Activated naive CD8-positive, alpha-beta T cell treated with anti-CD3 and anti-CD28 coated beads for 36 hours (primary cell): ENCODE data around the gene DOCK10. TPM values are rescaled to one million over a fixed set of nuclear protein-coding genes. Genes with fewer than 3 reads are reported as not detected.

Experiments
- DNase-seq: peaks from one replicate; pipeline ENCODE4 v3.0.0; 2021
- H3K27ac Mint-ChIP-seq: one replicate; pipeline ENCODE4 v1.8.0; 2022; ENCODE audit warnings: mild to moderate bottlenecking, moderate library complexity, mixed read lengths
- H3K27me3 Mint-ChIP-seq: one replicate; pipeline ENCODE4 v1.8.0; 2022; ENCODE audit warnings: mild to moderate bottlenecking, mixed read lengths
- H3K36me3 Mint-ChIP-seq: one replicate; pipeline ENCODE4 v1.8.0; 2021; ENCODE audit warnings: mild to moderate bottlenecking, mixed read lengths
- H3K4me1 Mint-ChIP-seq: one replicate; pipeline ENCODE4 v1.8.0; 2021; ENCODE audit warnings: mixed read lengths
- H3K4me3 Mint-ChIP-seq: one replicate; pipeline ENCODE4 v1.8.0; 2022; ENCODE audit warnings: mild to moderate bottlenecking, moderate library complexity, mixed read lengths
- H3K9me3 Mint-ChIP-seq: one replicate; pipeline ENCODE4 v1.8.0; 2022; ENCODE audit warnings: mixed read lengths
- total RNA-seq, 2 experiments: library from RNA; stranded (reverse); gene quantifications; one replicate each; pipeline ENCODE4 v1.2.3, GENCODE V29; 2021

The DOCK10 gene
- total RNA-seq, 2 experiments from 2014 or later: 154 to 159 TPM

DNA sequence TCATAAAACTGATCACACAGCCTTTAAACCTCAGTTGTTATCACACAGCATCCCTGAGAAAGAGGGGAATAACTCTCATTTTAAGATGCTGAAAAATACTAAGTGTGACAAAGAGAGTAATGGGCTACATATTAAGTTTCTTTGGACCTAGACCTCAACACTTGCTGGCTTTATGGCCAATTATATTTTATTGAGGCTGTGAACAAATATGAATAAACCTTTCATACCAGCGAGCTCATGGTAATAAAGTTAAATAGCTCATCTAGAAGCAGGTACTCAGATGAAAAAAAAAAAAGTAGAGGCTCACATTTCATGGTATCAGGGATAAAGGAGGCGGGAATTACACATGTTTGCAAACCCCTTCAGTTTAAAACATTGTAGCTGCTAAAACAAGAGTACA, 75.7 kb downstream of the DOCK10 start:
- no peak for DNase-seq
- Mint-ChIP-seq H3K27ac (no peak overlapping the region), H3K9me3 (peaks cover 1% of the 10 kb centered on the region), H3K4me1 (peaks cover 60% of the 10 kb centered on the region), H3K4me3 (no peak overlapping the region), H3K36me3 (peaks cover 42% of the 10 kb centered on the region), H3K27me3 (no peaks in the 10 kb centered on the region)

DNA sequence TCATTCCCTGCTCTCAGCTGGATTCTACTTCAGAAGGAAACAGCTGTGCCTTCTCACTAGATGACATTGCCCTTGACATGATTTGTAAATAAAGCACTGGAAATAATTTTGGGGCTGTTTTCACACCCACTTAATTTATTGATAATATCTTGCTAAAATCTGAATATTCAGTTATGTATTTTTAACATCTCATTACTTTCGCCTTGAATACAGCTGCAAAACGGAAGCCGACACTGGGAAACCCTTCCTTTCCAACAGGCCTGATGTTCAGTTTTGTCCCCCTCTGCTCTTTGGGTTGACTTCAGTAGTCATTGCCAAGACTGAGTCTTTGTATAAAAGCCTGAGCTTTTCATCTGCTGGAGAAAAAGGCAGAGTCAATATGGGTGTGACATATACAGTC, 82.7 kb downstream of the DOCK10 start:
- Mint-ChIP-seq H3K4me3 (no peak overlapping the region), H3K27ac (peak overlapping the region; percentile 28), H3K36me3 (peaks cover 57% of the 10 kb centered on the region), H3K9me3 (peaks cover 5% of the 10 kb centered on the region), H3K4me1 (peaks cover 69% of the 10 kb centered on the region), H3K27me3 (no peaks in the 10 kb centered on the region)
- DNase-seq: no peak

DNA sequence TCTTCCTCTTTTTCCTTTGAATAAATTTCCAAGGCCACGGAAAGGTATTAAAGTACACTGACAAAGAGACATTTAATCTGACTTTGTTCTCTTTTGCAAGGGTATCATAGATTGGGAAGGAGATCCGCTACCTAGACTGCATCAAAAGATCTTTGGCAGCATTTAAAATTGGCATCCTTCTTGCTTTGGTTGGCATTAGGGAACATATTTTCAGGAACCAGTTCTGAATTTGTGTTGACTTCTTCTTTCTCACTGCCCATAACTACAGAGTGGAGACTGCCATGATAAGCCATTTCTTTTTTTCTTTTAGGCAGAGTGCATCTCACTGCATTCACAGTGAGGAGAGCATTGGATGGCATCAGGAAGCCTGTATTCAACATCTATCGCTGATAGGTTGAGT, 83.4 kb downstream of the DOCK10 start:
- peaks cover 5% of the 10 kb centered on the region for H3K9me3 Mint-ChIP-seq
- H3K4me1 Mint-ChIP-seq: peaks cover 74% of the 10 kb centered on the region
- DNase-seq: no peak
- H3K4me3 Mint-ChIP-seq: no peak overlapping the region
- no peak overlapping the region for H3K27ac Mint-ChIP-seq
- H3K36me3 Mint-ChIP-seq: peaks cover 58% of the 10 kb centered on the region
- H3K27me3 Mint-ChIP-seq: no peaks in the 10 kb centered on the region

DNA sequence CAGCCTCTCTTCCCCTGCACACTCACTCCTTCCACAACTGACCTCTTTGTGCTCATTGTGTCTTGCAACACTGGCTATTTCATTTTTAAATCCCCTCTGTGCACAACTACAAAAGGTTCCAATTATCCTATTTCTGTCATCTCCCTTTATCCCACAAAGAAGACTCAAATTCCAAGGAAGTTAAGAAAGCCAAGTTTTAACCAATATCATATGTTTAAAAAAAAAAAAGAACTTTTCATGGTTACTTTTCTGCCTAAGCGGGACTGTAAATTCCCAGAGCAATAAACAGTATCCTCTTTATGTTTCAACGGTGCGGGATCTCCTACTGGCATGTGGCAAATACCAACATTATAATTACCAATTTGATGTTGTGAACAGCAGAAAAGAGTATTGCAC, 83.8 kb downstream of the DOCK10 start:
- H3K4me3 Mint-ChIP-seq: no peak overlapping the region
- peaks cover 78% of the 10 kb centered on the region for H3K4me1 Mint-ChIP-seq
- DNase-seq: no peak
- H3K27ac Mint-ChIP-seq: peak overlapping the region; percentile 72
- H3K27me3 Mint-ChIP-seq: no peaks in the 10 kb centered on the region
- peaks cover 61% of the 10 kb centered on the region for H3K36me3 Mint-ChIP-seq
- H3K9me3 Mint-ChIP-seq: peaks cover 5% of the 10 kb centered on the region

DNA sequence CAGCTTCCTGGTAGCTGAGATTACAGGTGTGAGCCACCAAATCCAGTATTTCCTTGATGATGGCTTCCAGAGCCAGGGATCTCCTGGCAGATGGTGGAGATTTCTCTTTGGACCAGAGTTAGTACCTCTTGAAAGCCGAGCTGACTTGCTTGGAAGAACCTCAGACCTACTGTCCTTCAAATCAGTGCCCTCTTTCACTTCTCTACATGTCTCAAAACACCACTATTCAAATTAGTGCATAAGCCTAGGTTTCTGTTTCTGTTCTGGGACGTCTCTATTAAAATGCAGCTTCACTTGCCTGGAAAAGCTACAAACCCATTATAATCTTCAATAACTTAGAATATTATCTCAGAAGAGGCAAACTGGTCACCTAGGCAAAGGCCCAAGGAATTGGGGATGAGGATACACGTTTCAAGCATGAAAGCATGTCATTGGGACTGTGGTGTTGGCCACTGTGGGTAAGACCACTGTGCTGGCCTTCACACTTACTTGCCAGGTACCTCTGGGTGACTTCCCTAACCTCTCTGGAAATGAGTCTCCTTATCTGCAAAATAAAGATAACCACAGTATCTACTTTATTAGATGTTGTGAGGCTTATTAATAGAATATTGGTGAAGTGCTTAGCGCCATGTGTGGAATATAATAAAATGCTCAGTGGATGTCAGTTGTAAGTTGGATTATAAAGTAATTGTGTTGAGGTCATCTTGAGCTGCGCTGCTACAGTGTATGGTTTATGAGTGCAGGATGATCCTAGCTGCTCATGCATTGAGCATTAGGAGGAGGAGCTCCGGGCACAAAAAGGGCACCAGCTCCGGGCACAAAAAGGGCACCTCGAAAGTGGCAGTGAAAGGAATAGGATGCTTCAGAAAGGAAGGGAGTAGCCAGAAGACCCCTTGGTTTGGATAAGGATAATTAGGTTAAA, 84.5 kb downstream of the DOCK10 start:
- H3K27me3 Mint-ChIP-seq: no peaks in the 10 kb centered on the region
- H3K4me1 Mint-ChIP-seq: peaks cover 80% of the 10 kb centered on the region
- peaks cover 7% of the 10 kb centered on the region for H3K9me3 Mint-ChIP-seq
- no peak for DNase-seq
- peak overlapping the region; percentile 10 for H3K4me3 Mint-ChIP-seq
- peaks cover 64% of the 10 kb centered on the region for H3K36me3 Mint-ChIP-seq
- peak overlapping the region; percentile 72 for H3K27ac Mint-ChIP-seq

DNA sequence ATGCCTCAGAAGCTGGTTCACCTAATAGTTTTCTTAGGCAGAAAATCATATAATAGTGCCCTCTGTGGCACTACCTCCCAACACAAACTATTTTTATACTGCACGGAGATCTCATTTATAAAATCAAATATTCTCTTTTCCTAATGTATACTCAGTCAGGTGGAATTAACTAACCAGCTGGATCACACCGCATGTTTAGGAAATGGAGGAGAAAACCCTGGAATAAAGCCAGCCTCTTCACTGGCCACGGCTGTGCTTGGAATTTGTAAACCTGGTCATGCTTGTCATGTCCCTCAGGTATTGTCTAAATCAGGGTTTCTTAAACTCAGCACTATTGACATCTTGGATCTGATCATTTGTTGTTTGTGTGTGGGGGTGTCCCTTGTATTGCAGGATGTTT, 85.6 kb downstream of the DOCK10 start:
- peaks cover 12% of the 10 kb centered on the region for H3K9me3 Mint-ChIP-seq
- no peaks in the 10 kb centered on the region for H3K27me3 Mint-ChIP-seq
- no peak overlapping the region for H3K4me3 Mint-ChIP-seq
- no peak for DNase-seq
- H3K4me1 Mint-ChIP-seq: peaks cover 82% of the 10 kb centered on the region
- H3K36me3 Mint-ChIP-seq: peaks cover 63% of the 10 kb centered on the region
- H3K27ac Mint-ChIP-seq: no peak overlapping the region

DNA sequence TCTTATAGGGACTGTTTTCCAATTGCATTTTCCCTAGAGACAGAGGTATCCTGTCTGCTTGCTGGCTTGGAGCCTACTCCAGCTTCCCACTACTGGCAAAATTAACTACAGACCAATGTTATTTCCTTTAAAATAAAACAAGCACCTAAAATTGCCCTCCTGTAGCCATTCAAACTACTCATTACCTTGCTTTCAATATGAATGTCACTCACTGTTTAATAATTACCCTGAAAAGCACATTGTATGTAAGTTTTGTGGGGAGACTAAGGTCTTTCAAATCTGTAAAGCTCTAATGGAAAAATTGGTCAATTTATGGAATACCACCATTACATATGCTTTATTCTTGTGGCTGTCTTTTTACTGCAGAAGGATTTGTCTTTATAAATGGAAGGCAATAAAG, 87.3 kb downstream of the DOCK10 start:
- H3K9me3 Mint-ChIP-seq: peaks cover 10% of the 10 kb centered on the region
- peak overlapping the region; percentile 34 for H3K27ac Mint-ChIP-seq
- DNase-seq: no peak
- H3K27me3 Mint-ChIP-seq: no peaks in the 10 kb centered on the region
- no peak overlapping the region for H3K4me3 Mint-ChIP-seq
- H3K4me1 Mint-ChIP-seq: peaks cover 85% of the 10 kb centered on the region
- peaks cover 56% of the 10 kb centered on the region for H3K36me3 Mint-ChIP-seq

DNA sequence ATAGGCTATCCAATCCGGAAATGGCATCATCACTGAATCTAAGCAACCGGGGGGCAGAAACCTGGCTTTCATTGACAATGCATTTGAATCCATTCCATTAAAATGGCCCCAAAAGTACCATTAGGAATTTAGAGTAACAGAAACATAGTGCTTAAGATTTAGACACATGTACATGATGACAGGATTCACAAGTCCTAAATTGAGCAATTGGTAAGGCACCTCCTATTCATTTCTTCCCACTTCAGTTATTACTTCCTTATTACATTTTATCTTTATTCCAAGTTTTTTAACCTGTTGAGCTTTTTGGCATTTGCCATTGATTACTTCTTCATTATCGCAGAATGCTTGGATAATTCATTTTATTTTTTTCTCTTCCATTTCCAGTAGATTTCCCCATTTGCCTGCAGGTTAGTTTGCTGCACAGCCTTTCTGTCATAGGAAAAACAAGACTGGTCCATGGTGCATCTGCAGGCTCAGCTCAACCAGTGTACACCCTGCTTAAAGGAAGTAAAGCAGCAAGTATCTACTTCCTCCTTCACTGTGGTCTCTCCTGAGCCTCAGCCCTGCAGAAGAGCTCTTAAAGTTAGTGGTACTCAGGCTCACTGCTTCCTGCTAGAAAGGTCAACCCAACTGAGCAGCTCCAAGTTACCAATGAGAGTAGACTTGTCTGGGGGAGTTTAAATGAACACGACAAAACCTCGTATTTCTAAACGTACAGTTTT, 89.2 kb downstream of the DOCK10 start:
- Mint-ChIP-seq H3K36me3 (peaks cover 62% of the 10 kb centered on the region), H3K27me3 (no peaks in the 10 kb centered on the region), H3K4me1 (peaks cover 87% of the 10 kb centered on the region), H3K27ac (peak overlapping the region; percentile 93), H3K4me3 (peak overlapping the region; percentile 67), H3K9me3 (peaks cover 10% of the 10 kb centered on the region)
- peak; percentile 39 for DNase-seq

DNA sequence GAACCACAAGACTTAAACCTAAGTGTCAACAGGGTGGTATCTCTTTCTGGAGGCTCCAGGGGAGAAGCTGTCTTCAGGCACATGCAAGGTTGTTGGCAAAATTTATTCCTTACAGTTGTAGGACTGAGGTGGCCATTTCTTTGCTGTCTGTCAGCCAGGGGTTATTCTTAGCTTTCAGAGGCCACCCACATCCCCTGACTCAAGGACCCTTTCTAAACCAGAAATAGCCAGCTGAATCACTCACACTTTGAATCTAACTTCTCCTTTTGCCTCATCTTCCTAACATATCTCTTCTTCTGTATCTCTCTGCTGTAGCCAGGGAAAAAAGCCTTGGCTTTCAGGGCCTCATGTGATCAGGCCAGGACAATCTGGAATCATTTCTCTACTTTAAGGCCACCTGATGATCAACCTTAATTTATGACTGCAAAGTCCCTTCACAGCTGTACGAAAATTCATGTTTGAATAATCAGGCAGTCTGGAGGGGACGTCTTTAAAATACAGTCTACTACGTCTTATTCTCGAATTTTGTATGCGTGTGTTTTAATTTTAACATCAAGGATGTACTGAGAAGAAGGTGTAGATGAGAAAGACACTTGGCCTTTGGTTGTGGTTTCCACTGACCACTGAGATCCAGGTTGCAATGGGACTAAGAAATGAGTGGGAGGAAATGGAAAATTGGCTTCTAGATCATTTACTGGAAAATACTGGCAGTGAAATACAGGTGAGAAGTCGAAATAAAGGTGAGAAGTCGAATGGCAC, 90.4 kb downstream of the DOCK10 start:
- H3K36me3 Mint-ChIP-seq: peaks cover 54% of the 10 kb centered on the region
- H3K9me3 Mint-ChIP-seq: peaks cover 10% of the 10 kb centered on the region
- H3K27ac Mint-ChIP-seq: peak overlapping the region; percentile 98
- no peaks in the 10 kb centered on the region for H3K27me3 Mint-ChIP-seq
- peak; percentile 45 for DNase-seq
- peaks cover 85% of the 10 kb centered on the region for H3K4me1 Mint-ChIP-seq
- peak overlapping the region; percentile 71 for H3K4me3 Mint-ChIP-seq

DNA sequence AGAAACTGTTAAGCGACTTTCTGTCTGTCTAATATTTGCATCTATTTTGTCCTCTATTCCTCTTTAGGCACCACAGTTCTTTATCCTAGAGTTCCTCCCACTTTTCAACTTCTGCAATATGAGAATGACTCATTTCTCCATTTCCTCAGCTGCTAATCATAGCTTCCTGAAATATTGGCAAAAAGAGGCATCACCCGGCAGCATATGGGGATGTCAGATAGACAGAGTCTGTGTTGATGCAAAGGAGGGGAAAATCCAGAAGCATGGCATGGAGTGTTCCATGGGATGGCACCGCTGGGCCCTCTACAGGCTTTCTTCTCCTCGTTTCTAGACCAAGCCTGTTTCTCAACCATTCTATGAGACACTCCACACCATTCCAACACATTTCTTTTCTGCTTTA, 93.4 kb downstream of the DOCK10 start:
- Mint-ChIP-seq H3K4me3 (no peak overlapping the region), H3K36me3 (peaks cover 64% of the 10 kb centered on the region), H3K27me3 (no peaks in the 10 kb centered on the region), H3K4me1 (peaks cover 76% of the 10 kb centered on the region), H3K27ac (peak overlapping the region; percentile 84), H3K9me3 (peaks cover 8% of the 10 kb centered on the region)
- DNase-seq: no peak

DNA sequence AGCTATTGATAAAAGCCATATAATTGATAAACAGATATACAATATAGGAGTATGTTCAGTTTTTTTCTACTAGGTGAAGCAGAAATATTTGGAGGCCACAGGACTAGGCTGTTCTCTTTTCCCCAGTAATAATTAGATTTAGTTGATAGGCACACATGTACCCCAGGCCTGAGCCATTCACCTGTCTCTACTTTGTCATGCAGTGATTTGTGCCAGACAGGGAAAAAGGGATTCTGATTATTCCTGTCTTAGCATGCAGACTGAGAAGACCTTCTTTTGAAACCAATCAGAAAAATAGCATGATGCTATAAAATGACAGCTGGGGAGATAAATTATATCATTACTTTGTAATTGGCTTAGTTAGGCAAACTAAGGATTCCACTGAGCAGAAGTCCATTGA, 94.3 kb downstream of the DOCK10 start:
- H3K4me1 Mint-ChIP-seq: peaks cover 74% of the 10 kb centered on the region
- no peaks in the 10 kb centered on the region for H3K27me3 Mint-ChIP-seq
- H3K4me3 Mint-ChIP-seq: no peak overlapping the region
- H3K36me3 Mint-ChIP-seq: peaks cover 60% of the 10 kb centered on the region
- peak overlapping the region; percentile 84 for H3K27ac Mint-ChIP-seq
- H3K9me3 Mint-ChIP-seq: peaks cover 6% of the 10 kb centered on the region
- no peak for DNase-seq

DNA sequence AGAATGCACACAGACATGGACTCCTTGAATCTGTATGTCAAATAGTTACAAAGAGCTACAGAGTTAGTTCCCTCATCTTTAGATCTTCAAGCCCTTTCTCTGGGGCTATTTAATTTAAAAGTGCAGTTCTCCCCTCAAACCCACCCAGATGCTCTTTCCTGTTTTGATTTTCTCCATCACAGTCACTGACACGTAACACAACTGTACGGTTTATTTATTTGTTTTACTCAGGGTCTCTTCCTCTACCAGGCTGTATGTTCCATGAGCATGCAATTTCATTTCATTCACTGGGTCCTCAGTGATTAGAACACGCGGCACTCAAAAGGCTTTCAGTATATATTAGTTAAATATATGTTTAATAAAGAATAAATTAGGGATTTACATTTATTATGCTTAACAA, 94.7 kb downstream of the DOCK10 start:
- Mint-ChIP-seq H3K27me3 (no peaks in the 10 kb centered on the region), H3K9me3 (peaks cover 5% of the 10 kb centered on the region), H3K36me3 (peaks cover 56% of the 10 kb centered on the region), H3K4me1 (peaks cover 70% of the 10 kb centered on the region), H3K4me3 (peak overlapping the region; percentile 90), H3K27ac (peak overlapping the region; percentile 95)
- DNase-seq: no peak

DNA sequence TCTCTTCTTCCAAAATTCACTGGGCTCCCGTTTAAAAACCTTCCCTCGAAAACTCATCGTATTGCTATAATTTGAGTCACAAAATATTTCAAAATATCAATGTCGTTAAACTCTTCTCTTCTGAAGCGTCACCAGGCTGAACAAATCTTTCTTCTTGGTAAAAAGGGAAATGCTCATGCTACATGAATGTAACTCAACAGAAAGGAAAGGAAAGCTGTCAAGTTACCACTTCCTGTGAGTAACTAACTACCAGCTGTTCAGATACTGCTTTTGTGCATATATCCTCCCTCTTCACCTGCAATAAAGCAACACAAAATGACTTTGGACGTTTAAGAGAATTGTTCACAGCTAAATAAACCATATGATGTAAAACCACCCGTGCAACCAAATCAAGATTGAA, 95.4 kb downstream of the DOCK10 start:
- no peak for DNase-seq
- Mint-ChIP-seq H3K9me3 (peaks cover under 1% of the 10 kb centered on the region), H3K4me1 (peaks cover 71% of the 10 kb centered on the region), H3K27me3 (no peaks in the 10 kb centered on the region), H3K4me3 (peak overlapping the region; percentile 90), H3K27ac (peak overlapping the region; percentile 95), H3K36me3 (peaks cover 57% of the 10 kb centered on the region)

DNA sequence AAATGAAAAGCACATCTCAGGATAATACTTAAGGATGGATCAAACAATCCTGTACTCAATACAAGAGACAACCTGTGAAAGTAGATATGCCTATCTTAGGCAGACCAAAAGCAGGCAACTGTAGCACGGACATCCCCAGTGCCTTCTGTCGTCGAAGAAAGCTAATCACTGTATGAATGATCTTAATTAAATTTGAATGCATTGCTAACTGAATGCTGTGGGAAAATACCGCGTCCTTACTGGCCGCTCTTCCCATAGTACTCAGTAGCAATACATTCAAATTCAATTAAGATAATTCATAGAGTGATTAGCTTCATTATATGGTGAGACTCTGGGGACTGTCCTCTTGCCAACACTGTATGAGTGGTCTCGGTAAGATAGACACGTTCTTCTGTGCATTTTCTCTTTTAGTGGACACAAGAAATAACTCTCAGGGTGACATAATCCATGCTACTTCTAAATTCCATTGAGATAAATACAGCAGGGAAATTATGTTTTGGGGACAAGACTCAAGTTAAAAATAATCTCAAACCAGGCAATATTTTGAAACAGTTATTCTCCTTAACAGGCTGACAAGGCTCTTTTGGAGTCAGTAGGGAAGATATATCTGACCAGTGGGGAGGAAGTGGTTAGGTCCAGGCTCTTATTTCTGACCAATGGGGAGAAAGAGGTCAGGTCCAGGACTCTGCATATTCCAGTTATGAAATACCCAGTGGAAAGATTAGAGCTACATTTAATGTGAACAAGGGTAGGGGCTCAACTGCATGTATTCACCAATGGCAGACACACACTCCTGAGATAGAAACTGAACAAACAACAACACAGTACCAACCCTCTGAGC, 97.3 kb downstream of the DOCK10 start:
- H3K4me3 Mint-ChIP-seq: peak overlapping the region; percentile 90
- H3K4me1 Mint-ChIP-seq: peaks cover 68% of the 10 kb centered on the region
- H3K9me3 Mint-ChIP-seq: no peaks in the 10 kb centered on the region
- no peaks in the 10 kb centered on the region for H3K27me3 Mint-ChIP-seq
- peak overlapping the region; percentile 98 for H3K27ac Mint-ChIP-seq
- no peak for DNase-seq
- peaks cover 59% of the 10 kb centered on the region for H3K36me3 Mint-ChIP-seq
